ENCODE measurements around the gene BLOC1S3.
"Not testable (repeated sequence)": the region's sequence is repeated elsewhere in the genome, so short reads cannot be mapped to it uniquely, and the experiment has no call there.

The BLOC1S3 gene

GRCh38 chr19:45222724-45223123 is 44.1 kb downstream of the BLOC1S3 start:
- DNase-seq (ENCODE audit: low read depth in 2 of 3, low spot score in 1 of 3): no peak

- no peak for DNase-seq (ENCODE audit: low read depth in 2 of 3, low spot score in 1 of 3)
Measured at GRCh38 chr19:45223879-45224278, 45.3 kb downstream of the BLOC1S3 start.

GRCh38 chr19:45224645-45225044 is 46.1 kb downstream of the BLOC1S3 start:
- DNase-seq (ENCODE audit: low read depth in 2 of 3, low spot score in 1 of 3): no peak

- not testable (repeated sequence) for DNase-seq (ENCODE audit: low read depth in 2 of 3, low spot score in 1 of 3)
Measured at GRCh38 chr19:45229056-45229455, 50.5 kb downstream of the BLOC1S3 start.

Measured in stimulated activated CD4-positive, alpha-beta T cell treated with anti-CD3 and anti-CD28 coated beads, Interleukin-12 subunit alpha, Interleukin-12 subunit beta, amount 100 ng/mL, for 48 hours (primary cell).